Stimulated activated CD8-positive, alpha-beta memory T cell treated with anti-CD3 and anti-CD28 coated beads, Interleukin-2, amount 100 ng/mL, for 1 hour (primary cell): ENCODE data around the gene FBN2.
"Not testable (repeated sequence)": the region's sequence is repeated elsewhere in the genome, so short reads cannot be mapped to it uniquely, and the experiment has no call there.

Experiments used
- DNase-seq, 2 donors: peaks; one replicate each; pipeline ENCODE4 v3.0.0-alpha.2; 2020; ENCODE audit warnings: low read depth in 2 of 2

The FBN2 gene

DNA sequence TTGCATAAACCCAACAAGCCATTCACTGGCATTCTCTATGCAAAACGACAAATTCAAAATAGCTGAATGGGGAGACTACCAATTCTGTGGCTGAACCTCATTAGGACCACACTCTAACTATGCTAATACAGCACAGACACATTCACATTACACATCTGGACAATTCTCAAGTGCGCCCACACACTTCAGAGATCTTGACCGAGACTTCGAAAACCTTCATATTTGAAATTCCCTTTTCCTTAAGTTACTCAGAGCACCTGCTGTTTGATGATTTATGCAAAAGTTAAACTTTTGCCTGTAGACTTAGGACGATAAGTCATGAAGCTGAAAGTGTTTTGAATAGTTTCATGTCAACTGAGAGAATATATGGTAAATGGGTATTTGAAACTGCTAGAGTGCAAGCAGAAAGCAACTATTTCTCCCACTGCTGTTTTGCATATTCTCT lies 111.9 kb downstream of the FBN2 start:
- DNase-seq: no peak

DNA sequence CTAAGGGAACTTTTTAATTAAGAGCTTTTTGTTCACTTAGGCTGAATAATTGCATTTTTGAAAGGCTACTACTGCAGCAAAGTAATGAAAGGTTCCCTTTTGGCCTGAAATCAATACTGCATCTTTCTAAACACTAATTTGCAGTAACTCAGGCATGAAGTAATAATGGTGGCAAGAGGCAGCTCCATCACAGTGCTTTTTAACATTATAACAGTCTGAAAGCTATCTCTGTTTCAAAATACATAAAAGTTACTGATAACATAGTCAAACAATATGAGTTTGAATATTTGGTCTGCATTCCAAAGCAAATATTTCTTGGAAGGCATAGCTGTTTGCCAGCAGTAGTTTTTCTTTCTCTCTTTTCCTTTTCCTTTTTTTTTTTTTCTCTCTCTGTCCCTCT lies 113.4 kb downstream of the FBN2 start:
- no peak for DNase-seq

DNA sequence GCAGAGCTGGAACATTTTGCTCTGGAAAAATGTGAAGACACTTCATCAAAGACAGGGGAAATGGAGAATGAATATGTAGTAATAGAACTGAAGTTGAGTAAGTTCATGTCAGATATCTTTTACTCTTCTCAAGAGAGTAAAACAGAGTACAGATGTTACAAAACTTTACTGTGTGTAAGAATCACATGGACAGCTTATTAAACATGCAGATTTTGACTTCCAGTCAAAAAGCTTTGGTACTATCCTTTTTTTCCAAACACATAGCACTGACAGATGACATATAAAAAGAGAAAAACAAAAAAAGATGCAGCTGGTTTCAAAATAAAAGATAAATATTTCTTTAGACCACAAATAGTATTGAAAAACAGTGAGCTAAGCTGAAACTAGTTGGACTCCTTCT lies 115.4 kb downstream of the FBN2 start:
- DNase-seq: no peak

DNA sequence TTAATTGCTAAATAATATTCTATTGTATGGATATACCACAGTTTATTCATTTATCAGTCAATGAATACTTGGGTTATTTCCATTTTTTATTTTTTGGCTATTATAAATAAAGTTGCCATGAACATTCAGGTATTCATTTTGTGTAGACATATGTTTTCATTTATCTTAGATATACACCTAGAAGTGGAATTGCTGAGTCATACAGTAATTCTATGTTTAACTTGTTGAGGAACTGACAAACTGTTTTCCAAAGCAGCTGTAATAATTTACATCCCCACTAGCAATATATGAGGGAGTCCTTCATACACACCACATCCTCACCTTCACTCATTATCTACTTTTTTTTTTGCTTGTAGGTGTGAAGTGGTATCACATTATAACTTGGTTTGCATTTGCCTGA lies 123.6 kb downstream of the FBN2 start:
- no peak for DNase-seq

DNA sequence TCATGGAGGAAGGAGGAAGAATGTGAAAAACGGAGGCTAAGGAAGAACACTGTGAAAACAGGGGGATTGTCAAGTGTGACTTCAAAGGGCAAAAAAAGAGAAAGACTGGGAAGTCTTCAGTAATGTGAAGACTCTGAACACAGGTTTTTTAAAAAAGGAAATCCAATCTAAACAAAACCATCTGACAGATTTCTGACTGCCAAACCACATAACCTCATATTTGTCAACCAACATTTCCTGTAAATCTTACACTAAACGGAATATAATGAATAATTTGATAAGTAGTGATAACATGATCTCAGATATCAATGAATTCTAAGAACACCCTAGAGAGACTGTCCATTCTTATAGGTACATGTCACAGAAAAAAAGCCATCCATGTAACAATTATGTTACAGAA lies 124.7 kb downstream of the FBN2 start:
- DNase-seq: no peak

DNA sequence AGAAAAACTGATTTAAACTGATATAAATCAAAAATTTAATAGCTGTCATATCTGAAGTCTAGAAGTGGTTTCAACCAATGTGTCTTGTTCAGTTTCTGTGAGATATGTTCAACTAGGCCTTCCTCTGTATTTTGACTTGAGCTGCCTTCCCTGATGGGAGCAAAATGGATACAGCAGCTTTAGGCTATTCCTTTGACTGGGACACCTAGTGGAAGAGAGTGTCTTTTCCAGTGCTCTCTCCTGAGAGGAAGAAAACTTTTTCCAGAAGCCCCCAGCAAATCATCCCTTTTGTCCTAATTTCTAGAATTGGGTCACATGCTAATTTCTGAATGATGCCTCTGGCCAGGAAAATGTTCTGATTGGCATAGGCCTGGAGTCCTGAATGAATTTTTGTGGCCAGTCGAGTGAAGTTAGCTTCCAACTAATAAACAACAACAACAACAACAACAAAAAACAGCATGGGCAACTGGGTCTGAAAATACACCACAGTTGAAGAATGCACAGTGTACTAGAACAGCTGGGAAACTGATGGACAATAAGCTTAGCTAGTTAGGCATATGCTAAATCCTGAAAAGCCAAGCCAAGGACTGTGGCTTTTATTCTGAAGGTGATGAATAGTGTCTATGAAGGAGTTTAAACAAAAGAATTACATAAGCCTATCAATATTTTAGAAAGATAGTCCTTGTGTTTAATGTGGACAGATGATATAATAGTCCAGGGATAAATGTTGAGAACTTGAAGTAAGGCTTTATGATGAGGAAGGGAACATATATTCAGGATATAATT lies 125.7 kb downstream of the FBN2 start:
- no peak for DNase-seq

DNA sequence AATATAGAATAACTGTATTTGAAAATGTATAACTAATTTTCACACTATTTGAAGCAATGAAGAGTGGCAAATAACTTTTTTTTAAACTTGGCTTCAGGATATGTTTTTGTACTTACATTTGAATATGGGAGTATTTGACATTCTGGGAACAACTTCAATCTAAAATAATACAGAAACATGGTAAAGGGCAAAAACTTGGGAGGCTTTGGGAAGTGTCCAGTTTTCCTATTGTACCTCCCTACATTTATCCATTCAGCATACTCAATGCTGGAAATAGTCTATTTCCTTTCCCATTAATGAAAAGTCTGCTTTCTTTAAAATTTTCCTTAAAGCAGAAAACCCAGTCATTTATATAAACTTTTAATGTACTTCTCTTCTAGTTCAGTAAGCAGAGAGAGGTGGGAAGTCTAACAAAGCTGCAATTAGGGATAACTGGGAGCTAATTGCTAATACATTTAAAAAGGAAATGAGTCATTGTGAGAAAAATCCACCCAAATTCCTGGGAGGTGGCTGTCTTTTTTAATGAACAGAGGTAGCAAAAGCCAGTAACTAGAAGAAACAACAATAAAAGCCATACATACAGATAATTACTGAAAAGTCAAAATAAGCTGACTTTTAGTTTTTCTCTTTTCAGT lies 128.8 kb downstream of the FBN2 start:
- DNase-seq: no peak

DNA sequence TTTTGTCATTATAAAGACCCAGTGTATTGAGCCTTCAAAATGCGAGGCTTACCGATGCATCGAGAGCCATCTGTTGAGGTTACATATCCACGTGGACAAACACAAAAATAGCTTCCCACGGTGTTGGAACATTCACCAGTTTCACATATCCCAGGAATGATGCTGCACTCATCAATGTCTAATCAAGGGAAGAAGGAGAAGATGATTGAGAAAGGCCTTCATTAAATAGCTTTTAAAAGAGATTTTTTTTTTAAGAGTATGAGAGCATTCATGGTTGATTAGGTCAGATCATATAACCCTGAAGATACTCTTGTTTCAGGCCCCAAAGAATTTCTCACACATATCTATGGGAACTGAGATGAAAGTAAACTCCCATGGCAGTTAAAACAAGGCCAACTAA lies 129.4 kb downstream of the FBN2 start:
- DNase-seq: no peak

DNA sequence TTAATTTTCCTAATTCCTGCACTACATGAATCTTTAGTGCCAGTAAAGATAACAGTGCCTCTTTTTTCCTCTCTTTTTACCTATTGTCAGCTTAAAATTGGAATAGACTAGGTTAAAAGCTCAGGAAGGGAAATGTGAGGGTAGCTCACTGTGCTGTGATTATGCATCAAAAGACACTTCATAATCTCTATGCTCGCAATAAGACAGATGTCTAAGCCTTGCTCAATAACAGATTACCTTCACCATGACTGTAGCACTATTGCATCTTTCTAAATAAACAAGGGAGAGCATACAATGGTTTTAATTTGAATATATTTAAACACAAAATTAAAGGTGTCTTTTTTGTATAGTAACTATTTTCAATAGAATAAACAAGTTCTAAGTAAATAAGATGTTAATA lies 130.1 kb downstream of the FBN2 start:
- DNase-seq: no peak

DNA sequence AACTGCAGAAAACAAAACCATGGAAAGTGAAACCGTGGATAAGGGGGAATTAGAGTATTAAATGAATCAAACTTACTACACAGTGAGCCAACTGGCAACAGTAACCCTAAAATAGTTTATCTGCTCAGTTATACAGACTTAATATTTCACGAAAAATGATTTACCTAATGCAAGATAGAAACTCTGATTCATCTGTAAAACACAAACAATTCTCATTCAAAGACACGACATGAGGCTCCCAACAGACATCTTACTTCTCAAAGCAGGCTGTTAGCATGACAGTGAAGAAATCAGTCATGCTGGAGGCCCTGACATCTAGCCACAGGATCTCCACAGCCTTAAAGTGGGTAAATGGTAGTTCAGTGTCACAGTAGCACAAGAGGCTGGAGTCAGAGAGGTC lies 131.2 kb downstream of the FBN2 start:
- no peak for DNase-seq

DNA sequence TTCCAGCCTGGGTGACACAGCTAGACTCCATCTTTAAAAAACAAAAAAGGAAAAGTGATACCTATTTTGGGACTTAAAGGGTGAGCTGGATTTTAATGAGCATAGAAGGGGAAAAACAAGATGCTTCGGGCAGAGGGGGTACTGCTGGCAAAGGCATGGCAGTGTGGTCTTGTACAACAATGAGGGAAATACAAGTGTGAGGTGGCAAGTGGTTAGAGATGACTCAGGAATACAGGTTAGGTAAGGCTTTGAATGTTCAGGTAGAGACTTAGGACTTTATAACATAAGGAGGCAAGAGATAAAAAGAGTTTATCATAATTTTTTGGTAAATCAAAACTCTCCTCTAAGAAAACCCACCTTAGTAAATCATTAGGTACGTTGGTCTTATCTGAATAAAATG lies 132.9 kb downstream of the FBN2 start:
- DNase-seq: no peak

DNA sequence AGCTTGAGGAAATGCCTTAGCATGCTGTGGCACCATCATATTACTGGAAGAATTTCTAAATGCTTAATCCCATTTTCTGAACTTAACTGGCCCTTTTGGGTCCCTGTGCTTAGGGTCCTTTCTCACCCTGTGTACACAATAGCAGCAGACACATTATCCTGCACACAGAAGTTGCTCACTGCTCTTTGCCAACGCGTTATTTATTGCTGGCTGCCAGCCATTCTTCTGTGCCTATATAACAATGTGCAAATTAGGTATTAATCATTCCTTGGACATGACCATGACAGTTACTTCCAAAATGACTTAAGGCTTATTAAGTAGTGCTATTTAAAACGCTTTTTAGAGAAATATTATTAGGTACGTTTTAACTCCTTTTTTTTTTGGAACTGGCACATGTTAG lies 134.7 kb downstream of the FBN2 start:
- DNase-seq: no peak

DNA sequence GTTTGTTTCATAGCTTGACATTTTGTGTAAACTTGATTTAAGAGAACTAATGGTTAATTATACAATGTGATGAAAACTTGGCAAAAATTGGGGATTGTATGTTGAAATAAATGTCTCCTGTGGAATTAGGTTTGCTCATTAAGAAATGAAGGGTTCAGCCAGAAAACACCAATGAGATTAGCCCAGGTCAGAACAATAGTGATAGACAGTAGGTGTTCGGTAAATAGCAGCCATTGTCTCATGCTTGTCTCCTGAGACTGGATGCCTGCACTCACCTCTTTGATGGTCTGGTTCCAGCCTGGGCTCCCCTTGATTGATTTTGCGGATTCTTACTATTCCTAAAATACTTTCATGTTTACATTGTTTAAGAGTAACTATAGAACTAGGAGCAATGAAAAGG lies 135.5 kb downstream of the FBN2 start:
- DNase-seq: no peak

DNA sequence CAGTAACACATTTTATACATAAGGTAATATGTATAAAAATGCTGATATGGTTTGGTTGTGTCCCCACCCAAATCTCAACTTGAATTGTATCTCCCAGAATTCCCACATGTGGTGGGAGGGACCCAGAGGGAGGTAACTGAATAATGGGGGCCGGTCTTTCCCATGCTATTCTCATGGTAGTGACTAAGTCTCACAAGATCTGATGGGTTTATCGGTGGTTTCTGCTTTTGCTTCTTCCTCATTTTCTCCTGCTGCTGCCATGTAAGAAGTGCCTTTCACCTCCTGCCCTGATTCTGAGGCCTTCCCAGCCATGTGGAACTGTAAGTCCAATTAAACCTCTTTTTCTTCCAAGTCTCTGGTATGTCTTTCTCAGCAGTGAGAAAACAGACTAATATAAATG lies 137.3 kb downstream of the FBN2 start:
- not testable (repeated sequence) for DNase-seq

DNA sequence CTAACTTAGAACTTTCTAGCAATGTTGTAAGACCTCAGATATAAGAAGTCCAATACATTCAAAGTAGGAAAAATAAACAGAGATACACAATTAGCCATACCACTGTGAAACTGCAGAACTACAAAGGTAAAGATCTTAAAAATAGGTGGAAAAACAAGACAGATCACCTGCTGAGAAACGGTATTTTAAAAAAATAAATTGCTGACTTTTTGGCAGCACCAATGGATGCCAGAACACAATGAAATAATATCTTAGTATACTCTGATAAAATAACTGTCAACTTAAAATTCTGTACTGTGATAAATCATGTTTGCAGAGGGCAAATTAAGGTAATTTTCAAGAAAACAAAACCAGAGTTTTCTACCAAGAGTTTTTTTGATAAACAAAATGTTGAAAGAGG lies 138.9 kb downstream of the FBN2 start:
- DNase-seq: no peak

DNA sequence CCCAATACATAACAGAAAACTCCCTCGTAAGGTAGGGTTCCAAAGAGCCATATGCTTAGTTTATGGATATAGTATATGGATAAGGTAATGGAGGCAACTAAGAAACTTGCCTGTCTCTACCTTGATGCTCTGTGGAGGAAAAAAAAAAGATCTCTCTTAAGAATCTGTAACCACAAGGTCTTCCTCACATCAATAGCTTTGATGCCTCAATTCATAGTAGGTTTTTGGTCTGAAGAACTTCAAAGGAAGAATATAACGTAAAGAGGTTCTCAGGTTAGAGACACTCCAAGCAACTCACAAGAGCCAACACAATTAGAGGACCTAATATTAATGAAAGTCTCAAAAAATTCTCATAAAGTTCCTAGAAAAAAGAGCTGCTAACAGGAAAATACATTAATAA lies 140.2 kb downstream of the FBN2 start:
- DNase-seq: no peak

DNA sequence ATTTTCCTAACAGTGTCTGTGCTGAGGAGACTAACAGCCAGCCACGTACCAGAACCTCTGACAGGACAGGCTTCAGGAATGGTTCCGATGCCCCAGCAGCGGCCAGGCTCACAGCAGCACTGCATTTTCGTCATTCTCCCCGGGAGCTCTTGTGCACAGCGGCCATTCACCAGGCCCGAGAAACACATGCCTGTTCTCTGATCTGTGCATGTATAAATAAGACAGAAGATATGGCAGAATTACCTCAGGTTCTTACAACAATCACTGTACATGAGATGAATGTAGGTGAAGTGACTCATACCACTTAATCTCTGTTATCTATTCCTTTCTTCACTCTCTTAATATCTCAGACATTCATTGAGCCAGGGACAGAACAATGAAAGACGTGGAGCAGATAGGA lies 143.0 kb downstream of the FBN2 start:
- no peak for DNase-seq

DNA sequence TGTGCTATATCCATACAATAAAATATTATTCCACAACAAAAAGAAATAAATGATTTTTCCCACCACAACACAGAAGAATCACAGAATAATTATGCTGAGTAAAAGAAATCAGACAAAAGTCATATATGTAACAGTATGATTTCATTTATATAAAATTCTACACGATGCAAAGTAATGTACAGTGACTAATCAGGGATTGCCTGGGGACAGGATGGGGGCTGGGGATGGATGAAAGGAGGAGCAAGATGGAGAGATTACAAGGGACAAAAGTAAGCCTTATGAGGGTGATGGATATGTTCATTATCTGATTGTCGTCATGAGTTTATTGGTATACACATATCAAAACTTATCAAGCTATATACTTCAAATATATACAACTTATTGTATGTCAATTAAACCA lies 154.0 kb downstream of the FBN2 start:
- no peak for DNase-seq

DNA sequence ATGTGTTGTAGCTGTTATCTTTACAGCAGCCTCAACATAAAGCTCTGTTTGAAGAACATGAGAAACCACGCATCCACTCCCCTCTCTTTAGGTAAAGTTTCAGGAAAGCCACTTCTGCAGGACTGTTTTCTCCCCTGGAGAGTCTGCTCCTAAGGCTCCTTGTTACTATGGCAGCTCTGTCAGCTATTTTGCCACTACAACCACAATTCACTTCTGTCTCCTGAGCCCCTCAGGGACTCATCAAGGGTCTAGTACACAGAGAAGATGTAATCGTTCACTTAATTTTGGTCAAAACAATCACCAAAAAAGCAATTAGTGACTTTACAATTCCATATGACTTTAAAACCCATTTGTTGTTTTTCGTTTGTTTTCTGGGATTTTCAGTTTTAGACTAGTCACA lies 157.7 kb downstream of the FBN2 start:
- no peak for DNase-seq

DNA sequence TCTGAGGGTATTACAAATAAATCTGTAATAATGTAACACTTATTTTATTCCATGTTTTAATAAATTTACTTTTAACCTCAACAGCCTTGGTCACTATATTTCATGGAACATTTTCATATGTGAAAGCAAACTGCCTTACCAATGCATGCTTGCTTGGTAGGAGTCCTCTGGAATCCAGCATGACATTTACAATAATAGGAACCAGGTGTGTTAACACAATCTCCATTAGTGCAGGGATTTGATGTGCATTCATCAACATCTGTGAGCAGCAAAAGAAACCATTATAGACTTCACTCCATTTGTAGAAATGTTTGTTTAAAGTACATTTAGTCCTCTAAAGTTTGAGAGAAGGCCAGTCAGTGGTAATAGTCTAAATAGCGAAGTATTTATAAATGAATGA lies 159.4 kb downstream of the FBN2 start:
- no peak for DNase-seq

DNA sequence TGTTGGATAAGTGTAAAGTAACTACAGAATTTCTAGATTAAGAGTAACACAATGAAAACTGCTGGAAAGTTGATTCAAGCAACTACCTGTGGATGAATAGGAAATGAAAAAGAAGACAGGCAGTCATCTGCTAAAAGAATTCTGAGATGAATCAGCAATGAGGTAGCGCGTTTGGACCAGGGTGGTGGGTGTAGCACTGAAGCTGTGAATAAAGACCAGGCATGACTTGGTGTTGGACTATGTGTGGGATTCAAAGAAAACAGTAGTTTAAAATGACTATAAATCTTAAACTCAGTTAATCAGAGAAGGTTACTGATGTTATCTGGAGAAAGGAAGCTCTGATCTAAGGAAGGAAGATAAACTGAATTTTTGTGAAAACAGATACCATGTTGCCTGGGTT lies 159.8 kb downstream of the FBN2 start:
- DNase-seq: no peak

DNA sequence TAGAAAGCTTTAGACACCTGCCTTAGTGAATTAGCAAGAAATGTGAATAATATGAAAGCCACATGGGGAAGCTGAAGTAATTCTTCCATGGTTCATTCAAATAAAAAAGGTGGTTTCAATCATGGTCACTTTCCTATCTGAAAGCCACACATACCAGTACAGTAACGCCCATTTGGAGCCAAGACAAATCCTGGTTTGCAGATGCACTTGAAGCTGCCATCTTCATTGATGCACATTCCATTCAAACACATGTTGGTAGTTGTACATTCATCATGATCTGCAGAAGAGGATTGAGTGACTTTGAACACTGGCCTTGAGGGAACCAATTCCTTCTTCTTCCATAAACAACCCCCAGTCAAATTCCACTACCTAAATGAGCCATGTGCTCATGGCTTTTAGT lies 161.5 kb downstream of the FBN2 start:
- no peak for DNase-seq

DNA sequence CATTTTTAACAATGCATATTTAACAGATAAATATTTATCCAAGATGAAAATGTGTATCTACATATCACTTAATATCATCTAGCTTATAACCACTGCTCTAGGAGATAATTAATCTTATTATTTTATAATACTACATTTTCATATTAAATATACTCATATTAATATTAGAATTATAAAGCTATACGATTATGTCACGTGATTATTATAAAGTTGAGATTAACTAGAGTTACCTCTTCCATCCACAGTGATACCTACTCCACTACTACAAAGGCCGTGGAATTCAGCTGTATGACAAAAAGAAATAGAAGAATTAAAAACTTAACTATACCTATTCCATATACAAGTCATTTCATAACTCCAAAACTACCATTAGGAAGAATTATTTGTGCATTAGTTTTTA lies 171.9 kb downstream of the FBN2 start:
- DNase-seq: no peak

DNA sequence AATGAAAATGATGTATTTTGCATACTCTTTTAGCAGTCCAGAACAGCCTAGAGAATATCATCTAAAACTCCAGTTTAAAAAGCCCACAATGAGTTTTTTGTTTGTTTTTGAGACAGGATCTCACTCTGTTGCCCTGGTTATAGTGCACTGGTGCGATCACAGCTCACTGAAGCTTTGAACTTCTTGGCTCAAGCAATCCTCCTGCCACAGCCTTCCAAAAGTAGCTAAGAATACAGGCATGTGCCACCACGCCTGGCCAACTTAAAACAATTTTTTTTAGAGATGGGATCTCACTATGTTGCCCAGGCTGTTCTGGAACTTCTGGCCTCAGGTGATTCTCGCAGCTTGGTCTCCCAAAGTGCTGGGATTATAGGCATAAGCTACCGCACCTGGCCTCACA lies 175.7 kb downstream of the FBN2 start:
- no peak for DNase-seq
